ENCODE results near the gene RPGRIP1L. TPM values are rescaled to one million over a fixed set of nuclear protein-coding genes. Genes with fewer than 3 reads are reported as not detected.

The RPGRIP1L gene
- total and polyA plus RNA-seq, 12 donors = 2.6 to 11.6 (median 6.6) TPM

DNA sequence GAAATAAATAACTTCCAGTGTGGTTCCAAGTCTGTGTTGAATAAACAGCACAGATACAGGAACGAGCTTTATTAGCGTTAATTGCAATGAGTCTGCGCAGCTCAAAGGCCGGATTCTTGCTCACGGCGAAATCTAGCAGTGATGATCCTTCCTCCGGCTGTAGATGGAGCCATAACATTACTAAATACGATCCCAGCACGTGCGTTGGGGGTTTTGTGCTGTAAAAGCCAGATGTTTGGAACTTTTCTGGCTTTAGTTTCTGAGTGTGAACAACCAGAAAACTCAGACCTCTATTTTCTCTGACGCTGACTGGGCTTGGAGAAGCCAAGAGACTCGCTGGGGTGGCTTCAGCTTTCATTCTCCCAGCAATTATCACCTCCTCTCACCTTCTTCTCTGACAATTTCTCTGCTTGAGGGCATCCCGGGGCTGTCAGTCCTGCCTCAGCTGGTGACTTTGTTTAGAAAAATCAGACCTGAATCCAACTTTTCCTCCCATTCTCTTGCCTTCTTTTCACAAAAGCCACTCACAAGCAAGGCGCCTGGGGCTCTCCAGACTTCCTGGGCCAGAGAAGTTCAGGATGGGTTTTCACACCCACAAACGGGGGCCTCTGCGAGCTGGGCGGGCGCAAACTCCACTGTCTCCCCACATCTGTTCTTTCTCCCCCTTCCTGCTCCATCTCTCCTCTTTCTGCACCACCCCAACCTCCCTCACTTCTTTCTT is 153.5 kb downstream of the RPGRIP1L start:
- no peaks in the 10 kb centered on the region for H3K9me3 ChIP-seq (replicated peaks in 1 of 3)
- H3K4me3 ChIP-seq = no peak overlapping the region
- TF ChIP-seq, protein P1, sequence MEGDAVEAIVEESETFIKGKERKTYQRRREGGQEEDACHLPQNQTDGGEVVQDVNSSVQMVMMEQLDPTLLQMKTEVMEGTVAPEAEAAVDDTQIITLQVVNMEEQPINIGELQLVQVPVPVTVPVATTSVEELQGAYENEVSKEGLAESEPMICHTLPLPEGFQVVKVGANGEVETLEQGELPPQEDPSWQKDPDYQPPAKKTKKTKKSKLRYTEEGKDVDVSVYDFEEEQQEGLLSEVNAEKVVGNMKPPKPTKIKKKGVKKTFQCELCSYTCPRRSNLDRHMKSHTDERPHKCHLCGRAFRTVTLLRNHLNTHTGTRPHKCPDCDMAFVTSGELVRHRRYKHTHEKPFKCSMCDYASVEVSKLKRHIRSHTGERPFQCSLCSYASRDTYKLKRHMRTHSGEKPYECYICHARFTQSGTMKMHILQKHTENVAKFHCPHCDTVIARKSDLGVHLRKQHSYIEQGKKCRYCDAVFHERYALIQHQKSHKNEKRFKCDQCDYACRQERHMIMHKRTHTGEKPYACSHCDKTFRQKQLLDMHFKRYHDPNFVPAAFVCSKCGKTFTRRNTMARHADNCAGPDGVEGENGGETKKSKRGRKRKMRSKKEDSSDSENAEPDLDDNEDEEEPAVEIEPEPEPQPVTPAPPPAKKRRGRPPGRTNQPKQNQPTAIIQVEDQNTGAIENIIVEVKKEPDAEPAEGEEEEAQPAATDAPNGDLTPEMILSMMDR (IDR thresholded peaks at IDR 0.05) = peak; percentile 40 to 81 (median 69)
- TF ChIP-seq POLR2A (IDR thresholded peaks at IDR 0.05) = no peak
- WGBS, 4 donors = 20 to 24% (median 22%) methylated on average over 18 of the region's 18 CpGs
- H3K4me1 ChIP-seq (replicated peaks in 1 of 2) = no peaks in the 10 kb centered on the region
- H3K36me3 ChIP-seq (replicated peaks in 1 of 2) = no peaks in the 10 kb centered on the region
- H3K27ac ChIP-seq = no peak overlapping the region
- intact Hi-C loops (cut with DNase I) = loop anchor here in 1 of 2 donors (10.0 kb wide), 1 partner anchor 335 kb away; no protein-coding TSS in a partner anchor
- no peaks in the 10 kb centered on the region for H3K27me3 ChIP-seq
- DNase-seq = peak; percentile 53 to 82 (median 67)

Other genes starting within 250 kb of the RPGRIP1L start
- gene AKTIP, start 200.7 kb downstream of the RPGRIP1L start, total RNA-seq = 10 to 100 TPM; 25.4 to 40.9 (median 31.9) TPM
- gene AKTIP, start 200.7 kb downstream of the RPGRIP1L start, polyA plus RNA-seq = 10 to 100 TPM; 16.0 to 43.5 (median 16.8) TPM
- gene FTO, start 297 bp upstream of the RPGRIP1L start, total RNA-seq = 100 to 1,000 TPM in 8 of 9 donors, 10 to 100 TPM in 1; 97.1 to 310 (median 167) TPM
- gene FTO, start 297 bp upstream of the RPGRIP1L start, polyA plus RNA-seq = 100 to 1,000 TPM in 1 of 3 donors, 10 to 100 TPM in 2; 17.8 to 102 (median 20.7) TPM

Measured in adrenal gland (tissue), 12 donors.